HepG2 (cell line): ENCODE measurements around the gene ZMIZ1. TPM values are rescaled to one million over a fixed set of nuclear protein-coding genes. Genes with fewer than 3 reads are reported as not detected.

Experiments
- CHCHD3 ChIP-seq: sonication (generic); formaldehyde crosslinking; IDR thresholded peaks from 2 replicates; pipeline ENCODE4 v1.8.0; 2022; ENCODE audit warnings: mild to moderate bottlenecking, missing genetic modification reagents, moderate library complexity
- EP300 ChIP-seq, 3 experiments: sonication (generic) in 1 of 3; formaldehyde crosslinking in 1 of 3; IDR thresholded peaks; 2 replicates each; pipeline versions ENCODE4 v1.5.1 to v1.6.1; 2011 to 2020; ENCODE audit warnings: low read depth in 2 of 3, low read length in 2 of 3, borderline replicate concordance in 1 of 3, improper control_type of control experiment in 1 of 3, mild to moderate bottlenecking in 1 of 3, missing genetic modification reagents in 1 of 3, moderate library complexity in 1 of 3
- GMEB2 ChIP-seq: IDR thresholded peaks from 2 replicates; pipeline ENCODE4 v1.6.1; 2016; ENCODE audit warnings: missing biosample characterization, missing genetic modification reagents, low read depth
- HDAC6 ChIP-seq: fragments of 200-600 bp; sonication (generic); IDR thresholded peaks from 2 replicates; pipeline ENCODE4 v1.7.0; 2017; ENCODE audit warnings: mild to moderate bottlenecking, antibody characterized with exemption, low read length, low read depth
- HNF1A ChIP-seq, 2 experiments: sonication (generic) in 1 of 2; formaldehyde crosslinking in 1 of 2; IDR thresholded peaks; 2 replicates each; pipeline versions ENCODE4 v1.4.0 to v1.6.1; 2016 to 2020; ENCODE audit warnings: borderline replicate concordance in 1 of 2, low read depth in 1 of 2, mild to moderate bottlenecking in 1 of 2, missing genetic modification reagents in 1 of 2
- IRX3 ChIP-seq: sonication (generic); formaldehyde crosslinking; IDR thresholded peaks from 2 replicates; pipeline ENCODE4 v1.8.1; 2023; ENCODE audit warnings: mild to moderate bottlenecking, low read depth, missing genetic modification reagents, borderline replicate concordance
- MEIS2 ChIP-seq: sonication (generic); formaldehyde crosslinking; IDR thresholded peaks from 2 replicates; pipeline ENCODE4 v1.9.0; 2021; ENCODE audit warnings: mild to moderate bottlenecking, missing genetic modification reagents
- MTA1 ChIP-seq: sonication (generic); formaldehyde crosslinking; IDR thresholded peaks from 2 replicates; pipeline ENCODE4 v1.4.0; 2020; ENCODE audit warnings: missing genetic modification reagents, mild to moderate bottlenecking, borderline replicate concordance
- SUZ12 ChIP-seq: fragments of 150-350 bp; IDR thresholded peaks from 2 replicates; pipeline ENCODE4 v1.6.1; 2014; ENCODE audit warnings: low read depth, low read length
- TEAD2 ChIP-seq: sonication (generic); formaldehyde crosslinking; IDR thresholded peaks from 2 replicates; pipeline ENCODE4 v1.9.0; 2021; ENCODE audit warnings: missing genetic modification reagents
- THAP9 ChIP-seq: sonication (generic); formaldehyde crosslinking; IDR thresholded peaks from 2 replicates; pipeline ENCODE4; 2020; ENCODE audit warnings: missing genetic modification reagents, mild to moderate bottlenecking, borderline replicate concordance
- ZFP41 ChIP-seq: sonication (generic); formaldehyde crosslinking; IDR thresholded peaks from 2 replicates; pipeline ENCODE4 v1.4.0; 2020; ENCODE audit warnings: mild to moderate bottlenecking, missing genetic modification reagents, borderline replicate concordance
- ZNF30 ChIP-seq: sonication (generic); formaldehyde crosslinking; IDR thresholded peaks from 2 replicates; pipeline ENCODE4 v1.5.0; 2020; ENCODE audit warnings: mild to moderate bottlenecking, missing genetic modification reagents
- ZNF383 ChIP-seq: sonication (generic); formaldehyde crosslinking; IDR thresholded peaks from 2 replicates; pipeline ENCODE4 v1.4.0; 2020; ENCODE audit warnings: missing genetic modification reagents, mild to moderate bottlenecking, borderline replicate concordance
- ZNF530 ChIP-seq: sonication (generic); formaldehyde crosslinking; IDR thresholded peaks from 2 replicates; pipeline ENCODE4 v1.5.0; 2020; ENCODE audit warnings: low read depth, mild to moderate bottlenecking, missing genetic modification reagents
- ZNF556 ChIP-seq: sonication (generic); formaldehyde crosslinking; IDR thresholded peaks from 2 replicates; pipeline ENCODE4 v1.4.0; 2020; ENCODE audit warnings: mild to moderate bottlenecking, missing genetic modification reagents, borderline replicate concordance
- ZNF589 ChIP-seq: sonication (generic); formaldehyde crosslinking; conservative IDR thresholded peaks from 2 replicates; pipeline ENCODE4 v1.8.0; 2022; ENCODE audit warnings: mild to moderate bottlenecking, moderate library complexity, missing genetic modification reagents
- ZNF747 ChIP-seq: sonication (generic); formaldehyde crosslinking; IDR thresholded peaks from 2 replicates; pipeline ENCODE4 v1.8.1; 2023; ENCODE audit warnings: missing genetic modification reagents, mild to moderate bottlenecking, borderline replicate concordance
- ZNF775 ChIP-seq: sonication (generic); formaldehyde crosslinking; IDR thresholded peaks from 2 replicates; pipeline ENCODE4 v1.4.0; 2020; ENCODE audit warnings: missing genetic modification reagents, mild to moderate bottlenecking, moderate library complexity, borderline replicate concordance
- ZNF781 ChIP-seq: sonication (generic); formaldehyde crosslinking; IDR thresholded peaks from 2 replicates; pipeline ENCODE4 v1.5.1; 2020; ENCODE audit warnings: borderline replicate concordance, mild to moderate bottlenecking, missing genetic modification reagents; ENCODE audit errors: not compliant biosample characterization
- polyA plus RNA-seq, 8 experiments: library from polyadenylated mRNA; depleted of rRNA in 3 of 8; stranded (reverse) in 7 of 8; unstranded in 1 of 8; fragments of >200 nt; fragmentation: Illumina TruSeq in 4 of 8; extraction: Trizol in 4 of 8; gene quantifications; 2 replicates each; pipeline versions ENCODE4 v1.2.1 to v1.2.3, GENCODE V29; 2011 to 2016; ENCODE audit warnings: low read depth in 4 of 8, missing spikeins in 1 of 8, mixed read lengths in 1 of 8; ENCODE audit not compliant: insufficient read depth in 1 of 8
- total RNA-seq, 5 experiments: library from RNA; depleted of rRNA; stranded (reverse); fragments of >200 nt; fragmentation: Illumina TruSeq; extraction: Trizol; gene quantifications; 2 replicates each; pipeline ENCODE4 v1.2.3, GENCODE V29; 2016; ENCODE audit warnings: low read depth in 1 of 5

The ZMIZ1 gene
- total and polyA plus RNA-seq, 2 of the 13 experiments (the other 11 are each of a cell fraction or from before 2014, with no cell fraction given): 5.3 to 10.2 TPM

- no peak for TF ChIP-seq IRX3
- TF ChIP-seq SUZ12: no peak
- TF ChIP-seq MEIS2 (CRISPR knock-in tag): no peak
- TF ChIP-seq HDAC6: no peak
- TF ChIP-seq ZFP41 (CRISPR knock-in tag): no peak
- TF ChIP-seq ZNF556 (CRISPR knock-in tag): no peak
- TF ChIP-seq TEAD2: no peak
- no peak for TF ChIP-seq ZNF30
- peak in 1 of 2 experiments; percentile 58; a peak in 2 of 4 replicates for TF ChIP-seq EP300 (IDR thresholded peaks at IDR 0.05; ENCODE audit: low read depth in 2 of 2, low read length in 2 of 2)
- TF ChIP-seq EP300 (CRISPR knock-in tag; IDR thresholded peaks at IDR 0.05; ENCODE audit: borderline replicate concordance): no peak
- no peak for TF ChIP-seq ZNF781 (CRISPR knock-in tag)
- TF ChIP-seq ZNF775 (CRISPR knock-in tag): no peak
- 0 out of 2 replicates have a peak, but pooled peaks have one; percentile 36 for TF ChIP-seq HNF1A (IDR thresholded peaks at IDR 0.05; ENCODE audit: low read depth)
- peak; percentile 28; the same call in 1 of the 2 replicates for TF ChIP-seq HNF1A (CRISPR knock-in tag; IDR thresholded peaks at IDR 0.05; ENCODE audit: borderline replicate concordance)
- TF ChIP-seq ZNF530 (CRISPR knock-in tag): no peak
- no peak for TF ChIP-seq ZNF589
- TF ChIP-seq CHCHD3 (CRISPR knock-in tag): no peak
- no peak for TF ChIP-seq ZNF747 (CRISPR knock-in tag)
- no peak; the same call in 1 of the 2 replicates for TF ChIP-seq MTA1 (CRISPR knock-in tag)
- TF ChIP-seq GMEB2: no peak
- no peak for TF ChIP-seq ZNF383 (CRISPR knock-in tag)
- TF ChIP-seq THAP9: 0 out of 2 replicates have a peak, but pooled peaks have one; percentile 22
Observed at GRCh38 chr10:79105150-79105739, 36.5 kb downstream of the ZMIZ1 start (continued).
